ENCODE measurements around the gene CHSY3. TPM values are rescaled to one million over a fixed set of nuclear protein-coding genes. Genes with fewer than 3 reads are reported as not detected.

CHSY3 gene
- total RNA-seq, 3 donors from 2014 or later: 0.52 to 0.96 (median 0.73) TPM

DNA sequence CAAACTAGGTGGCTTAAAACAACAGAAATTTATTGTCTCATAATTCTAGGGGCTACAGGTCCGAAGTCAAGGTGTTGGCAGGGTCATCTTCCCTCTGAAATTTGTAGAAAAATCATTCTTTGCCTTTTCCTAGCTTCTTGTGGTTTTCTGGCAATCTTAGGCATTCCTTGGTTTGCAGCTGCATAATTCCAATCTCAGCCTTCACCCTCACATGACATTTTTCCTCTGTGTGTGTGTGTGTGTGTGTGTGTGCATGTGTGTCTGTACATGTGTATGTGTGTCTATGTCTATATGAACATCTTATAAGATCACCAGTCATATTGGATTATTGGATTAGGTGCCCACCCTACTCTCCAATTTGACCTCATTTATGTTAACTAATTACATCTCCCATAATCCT is 330.6 kb downstream of the CHSY3 start:
- Histone ChIP-seq H3K9me3 (no peaks in the 10 kb centered on the region), H3K4me1 (ENCODE audit: low read depth) (no peaks in the 10 kb centered on the region), H3K36me3 (ENCODE audit: low read depth) (no peaks in the 10 kb centered on the region), H3K4me3 (no peak overlapping the region)
- intact Hi-C loops (cut with DNase I, micrococcal nuclease): no loop called here
- TF ChIP-seq, protein P1, sequence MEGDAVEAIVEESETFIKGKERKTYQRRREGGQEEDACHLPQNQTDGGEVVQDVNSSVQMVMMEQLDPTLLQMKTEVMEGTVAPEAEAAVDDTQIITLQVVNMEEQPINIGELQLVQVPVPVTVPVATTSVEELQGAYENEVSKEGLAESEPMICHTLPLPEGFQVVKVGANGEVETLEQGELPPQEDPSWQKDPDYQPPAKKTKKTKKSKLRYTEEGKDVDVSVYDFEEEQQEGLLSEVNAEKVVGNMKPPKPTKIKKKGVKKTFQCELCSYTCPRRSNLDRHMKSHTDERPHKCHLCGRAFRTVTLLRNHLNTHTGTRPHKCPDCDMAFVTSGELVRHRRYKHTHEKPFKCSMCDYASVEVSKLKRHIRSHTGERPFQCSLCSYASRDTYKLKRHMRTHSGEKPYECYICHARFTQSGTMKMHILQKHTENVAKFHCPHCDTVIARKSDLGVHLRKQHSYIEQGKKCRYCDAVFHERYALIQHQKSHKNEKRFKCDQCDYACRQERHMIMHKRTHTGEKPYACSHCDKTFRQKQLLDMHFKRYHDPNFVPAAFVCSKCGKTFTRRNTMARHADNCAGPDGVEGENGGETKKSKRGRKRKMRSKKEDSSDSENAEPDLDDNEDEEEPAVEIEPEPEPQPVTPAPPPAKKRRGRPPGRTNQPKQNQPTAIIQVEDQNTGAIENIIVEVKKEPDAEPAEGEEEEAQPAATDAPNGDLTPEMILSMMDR (IDR thresholded peaks at IDR 0.05): no peak
- no peak for ATAC-seq
- no peak for DNase-seq

Other genes with a start within 250 kb of the CHSY3 start
- gene MINAR2, start 156.4 kb upstream of the CHSY3 start, total RNA-seq: not detected